DMS153 treated with DMSO at 0.1 percent for 48 hours (cell line): ENCODE results near the gene ECM2.

Experiments
- DNase-seq: peaks from one replicate; lab custom pipeline; 2025; ENCODE audit not compliant: unreplicated experiment; lab: John Stamatoyannopoulos, UW

ECM2 gene

GRCh38 chr9:92501671-92502393 lies 34.0 kb downstream of the ECM2 start:
- no peak for DNase-seq

GRCh38 chr9:92500725-92501124 lies 35.1 kb downstream of the ECM2 start:
- DNase-seq = no peak

- DNase-seq = no peak
These were observed 36.1 kb downstream of the ECM2 start for GRCh38 chr9:92499701-92500100.

- DNase-seq = no peak
These were observed 39.2 kb downstream of the ECM2 start for GRCh38 chr9:92496396-92497176.

- DNase-seq = no peak
These were observed 40.9 kb downstream of the ECM2 start for GRCh38 chr9:92494856-92495255.

- DNase-seq = no peak
These were observed 41.9 kb downstream of the ECM2 start for GRCh38 chr9:92493749-92494387.

- DNase-seq = no peak
These were observed 42.9 kb downstream of the ECM2 start for GRCh38 chr9:92492781-92493401.

- no peak for DNase-seq
These were observed 46.9 kb downstream of the ECM2 start for GRCh38 chr9:92488681-92489550.

- DNase-seq = no peak
These were observed 49.4 kb downstream of the ECM2 start for GRCh38 chr9:92486371-92486770.

GRCh38 chr9:92484563-92484962 lies 51.2 kb downstream of the ECM2 start:
- no peak for DNase-seq

- DNase-seq = no peak
These were observed 51.9 kb downstream of the ECM2 start for GRCh38 chr9:92483627-92484545.

GRCh38 chr9:92482805-92483204 lies 53.0 kb downstream of the ECM2 start:
- DNase-seq = no peak

- DNase-seq = no peak
These were observed 53.5 kb downstream of the ECM2 start, which contains the start of gene ASPN for GRCh38 chr9:92482329-92482728. TSS of gene ASPN (minus strand) at chr9:92482506.

GRCh38 chr9:92480986-92481633 lies 54.7 kb downstream of the ECM2 start:
- no peak for DNase-seq

- DNase-seq = no peak
These were observed 55.5 kb downstream of the ECM2 start for GRCh38 chr9:92480291-92480771.

GRCh38 chr9:92479346-92479745 lies 56.4 kb downstream of the ECM2 start:
- no peak for DNase-seq

GRCh38 chr9:92478783-92479182 lies 57.0 kb downstream of the ECM2 start:
- no peak for DNase-seq

- DNase-seq = no peak
These were observed 58.8 kb downstream of the ECM2 start for GRCh38 chr9:92476962-92477361.

- DNase-seq = no peak
These were observed 61.2 kb downstream of the ECM2 start for GRCh38 chr9:92474587-92474986.
